Transverse colon (tissue), 4 donors: ENCODE results near the gene ZNF324. TPM values are rescaled to one million over a fixed set of nuclear protein-coding genes. Genes with fewer than 3 reads are reported as not detected.

ENCODE experiments used
- DNase-seq: peaks from one replicate; pipeline ENCODE4 v3.0.0-alpha.2; 2019
- H3K27ac ChIP-seq, 4 donors: fragments of 200-600 bp; sonication (generic); 2 replicates each; pipeline ENCODE4 v1.5.1; 2016 to 2018; ENCODE audit warnings: inconsistent platforms in 4 of 4
- H3K27me3 ChIP-seq: fragments of 200-600 bp; sonication (generic); 2 replicates; pipeline ENCODE4 v1.5.1; 2017; ENCODE audit warnings: inconsistent platforms
- H3K36me3 ChIP-seq, 4 donors: fragments of 200-600 bp; sonication (generic); 2 replicates each; pipeline ENCODE4 v1.5.1; 2017 to 2019; ENCODE audit warnings: inconsistent platforms in 4 of 4
- H3K4me1 ChIP-seq, 4 donors: fragments of 200-600 bp; sonication (generic); 2 replicates each; pipeline ENCODE4 v1.5.1; 2017 to 2020; ENCODE audit warnings: inconsistent platforms in 4 of 4
- H3K4me3 ChIP-seq, 4 donors: fragments of 200-600 bp; sonication (generic); 1 replicate in 1 of 4; 2 replicates in 3 of 4; pipeline versions ENCODE4 v1.5.1 to v1.6.1; 2017 to 2019; ENCODE audit warnings: inconsistent platforms in 4 of 4
- H3K9me3 ChIP-seq, 2 donors: fragments of 200-600 bp; sonication (generic); 2 replicates each; pipeline ENCODE4 v1.5.1; 2017 to 2019; ENCODE audit warnings: inconsistent platforms in 2 of 2
- CTCF ChIP-seq, 5 experiments: fragments of 200-600 bp in 3 of 5; fragments of 450-650 bp in 2 of 5; sonication (generic) in 3 of 5; IDR thresholded peaks; 1 replicate in 2 of 5; 2 replicates in 3 of 5; pipeline ENCODE4 v1.5.1; 2016 to 2017; ENCODE audit warnings: antibody characterized with exemption in 5 of 5, inconsistent platforms in 3 of 5, mild to moderate bottlenecking in 2 of 5, moderate library complexity in 1 of 5
- EP300 ChIP-seq: sonication (generic); formaldehyde crosslinking; IDR thresholded peaks from one replicate; pipeline ENCODE4 v1.6.1; 2017; ENCODE audit warnings: antibody characterized with exemption, low read depth
- POLR2A ChIP-seq: fragments of 450-650 bp; IDR thresholded peaks from one replicate; pipeline ENCODE4 v1.6.1; 2016; ENCODE audit warnings: antibody characterized with exemption, mild to moderate bottlenecking, moderate library complexity
- POLR2AphosphoS5 ChIP-seq, 3 donors: sonication (generic); formaldehyde crosslinking; IDR thresholded peaks; one replicate each; pipeline ENCODE4 v1.6.1; 2016; ENCODE audit warnings: antibody characterized with exemption in 3 of 3
- WGBS, 2 donors: methylation state at CpG; one replicate each; pipeline ENCODE4 v1.1.5; 2018; ENCODE audit warnings: low coverage in 1 of 2; 5-methylcytosine and 5-hydroxymethylcytosine counted together
- in situ Hi-C, 4 donors: fragments of 200-750 bp; cut with MboI; loops; one replicate each; pipeline versions ENCODE4 v1.15.0 to v1.15.1; 2017; ENCODE audit warnings: low sequenced_read_pairs in 3 of 4, low pct_ligation_motif_present in 1 of 4, low pct_unique_long_range_greater_than_20kb in 1 of 4
- intact Hi-C: fragments of 100-400 bp; cut with DNase I; formaldehyde crosslinking; loops from one replicate; pipeline ENCODE4 v1.15.1; 2023; ENCODE audit warnings: low total_unique reads
- total RNA-seq, 4 donors: library from RNA; depleted of rRNA; stranded (reverse); fragments of >200 nt; gene quantifications; one replicate each; pipeline ENCODE4 v1.1.0, GENCODE V29; 2016

ZNF324 gene
- total RNA-seq, 4 donors from 2014 or later = 9.4 to 27.5 (median 24.5) TPM

- intact Hi-C loops = no loop called here
- Histone ChIP-seq H3K4me1 (peaks cover 21 to 27% (median 25%) of the 10 kb centered on the region in 4 donors), H3K36me3 (peaks cover 0 to 6% (median 0%) of the 10 kb centered on the region in 4 donors), H3K9me3 (no peaks in the 10 kb centered on the region), H3K27me3 (no peaks in the 10 kb centered on the region), H3K27ac (peak within 1 kb of the TSS; percentile 92 to 99 (median 96)), H3K4me3 (peak within 1 kb of the TSS; percentile 63 to 79 (median 72))
- in situ Hi-C loops = no loop called here
- TF ChIP-seq EP300 = no peak
- peak; percentile 63 to 82 (median 81) for TF ChIP-seq POLR2AphosphoS5 (IDR thresholded peaks at IDR 0.05)
- peak; percentile 60 to 96 (median 70) for TF ChIP-seq CTCF (IDR thresholded peaks at IDR 0.05)
- TF ChIP-seq POLR2A = peak; percentile 75
- peak; percentile 93 for DNase-seq
- 1% methylated on average over 72 of the region's 87 CpGs; no CpG with 5 or more reads in 1 of the 2 donors for WGBS, 2 donors
Observed at GRCh38 chr19:58519355-58520256, 52.7 kb downstream of the ZNF324 start, which contains the start of gene ZBTB45. TSS of gene ZBTB45 (minus strand) at chr19:58519810. CDS start at chr19:58517673, 2,137 bp downstream.

GRCh38 chr19:58520257-58520599 lies 53.3 kb downstream of the ZNF324 start:
- no peaks in the 10 kb centered on the region for H3K9me3 ChIP-seq
- peaks cover 19 to 25% (median 22%) of the 10 kb centered on the region in 4 donors for H3K4me1 ChIP-seq
- WGBS, 2 donors = 8% methylated on average over 7 of the region's 7 CpGs; no CpG with 5 or more reads in 1 of the 2 donors
- no peak for DNase-seq
- intact Hi-C loops (no loop called here), in situ Hi-C loops (no loop called here)
- TF ChIP-seq POLR2A = no peak
- no peak for TF ChIP-seq EP300
- TF ChIP-seq CTCF (IDR thresholded peaks at IDR 0.05) = no peak
- TF ChIP-seq POLR2AphosphoS5 (IDR thresholded peaks at IDR 0.05) = no peak
- H3K27ac ChIP-seq = peak overlapping the region; percentile 92 to 99 (median 96)
- peaks cover 0 to 6% (median 0%) of the 10 kb centered on the region in 4 donors for H3K36me3 ChIP-seq
- no peaks in the 10 kb centered on the region for H3K27me3 ChIP-seq
- peak overlapping the region; percentile 63 to 79 (median 72) for H3K4me3 ChIP-seq

- intact Hi-C loops = no loop called here
- Histone ChIP-seq H3K27ac (peak overlapping the region in 2 of 4 donors; percentile 39 to 60), H3K27me3 (no peaks in the 10 kb centered on the region), H3K4me1 (peaks cover 19 to 25% (median 22%) of the 10 kb centered on the region in 4 donors), H3K4me3 (no peak overlapping the region), H3K36me3 (peaks cover 0 to 5% (median 0%) of the 10 kb centered on the region in 4 donors), H3K9me3 (no peaks in the 10 kb centered on the region)
- 75 to 92% methylated on average over 3 to 4 of the region's 4 CpGs for WGBS, 2 donors
- in situ Hi-C loops = no loop called here
- no peak for DNase-seq
- TF ChIP-seq POLR2A (no peak), EP300 (no peak), POLR2AphosphoS5 (IDR thresholded peaks at IDR 0.05) (no peak), CTCF (IDR thresholded peaks at IDR 0.05) (no peak)
Observed at GRCh38 chr19:58521651-58522050, 54.8 kb downstream of the ZNF324 start.

- 79 to 82% methylated on average over 3 of the region's 3 CpGs for WGBS, 2 donors
- Histone ChIP-seq H3K4me1 (peaks cover 17 to 24% (median 19%) of the 10 kb centered on the region in 4 donors), H3K27ac (no peak overlapping the region), H3K27me3 (no peaks in the 10 kb centered on the region), H3K36me3 (no peaks in the 10 kb centered on the region), H3K9me3 (no peaks in the 10 kb centered on the region), H3K4me3 (no peak overlapping the region)
- no peak for TF ChIP-seq EP300
- TF ChIP-seq CTCF (IDR thresholded peaks at IDR 0.05) = no peak
- TF ChIP-seq POLR2A = no peak
- no peak for TF ChIP-seq POLR2AphosphoS5 (IDR thresholded peaks at IDR 0.05)
- DNase-seq = no peak
- in situ Hi-C loops (no loop called here), intact Hi-C loops (no loop called here)
Observed at GRCh38 chr19:58522709-58523108, 55.8 kb downstream of the ZNF324 start.
